H1 (cell line): ENCODE results near the gene RBP7. TPM values are rescaled to one million over a fixed set of nuclear protein-coding genes. Genes with fewer than 3 reads are reported as not detected.

Source experiments
- CHD1 ChIP-seq: IDR thresholded peaks from 2 replicates; pipeline ENCODE4 v1.6.1; 2012; ENCODE audit warnings: low read depth, low read length, improper control_type of control experiment
- CHD7 ChIP-seq: fragments of 300-600 bp; sonication (generic); IDR thresholded peaks from 2 replicates; pipeline ENCODE4 v1.7.1; 2012; ENCODE audit warnings: low read length, moderate library complexity, mild to moderate bottlenecking, inconsistent platforms; ENCODE audit not compliant: insufficient replicate concordance
- CTBP2 ChIP-seq: IDR thresholded peaks from 2 replicates; pipeline ENCODE4 v1.7.0; 2011; ENCODE audit warnings: borderline replicate concordance, mild to moderate bottlenecking, moderate library complexity, mixed read lengths, low read length; ENCODE audit not compliant: insufficient read depth, insufficient read length
- E2F6 ChIP-seq: IDR thresholded peaks from 2 replicates; pipeline ENCODE4 v1.6.1; 2012; ENCODE audit warnings: inconsistent platforms
- EGR1 ChIP-seq: IDR thresholded peaks from 2 replicates; pipeline ENCODE4 v1.6.1; 2011; ENCODE audit warnings: low read depth, low read length, borderline replicate concordance
- TBP ChIP-seq: IDR thresholded peaks from 2 replicates; pipeline ENCODE4 v1.6.1; 2011; ENCODE audit warnings: low read depth, low read length, improper control_type of control experiment
- TEAD4 ChIP-seq: IDR thresholded peaks from 2 replicates; pipeline ENCODE4 v1.6.1; 2012; ENCODE audit warnings: low read depth, low read length, inconsistent platforms, mixed read lengths
- polyA plus RNA-seq, 7 experiments: library from polyadenylated mRNA; depleted of rRNA in 3 of 7; stranded (reverse) in 5 of 7; unstranded in 2 of 7; fragments of >200 nt in 5 of 7; fragments of 200-250 nt in 2 of 7; gene quantifications; 1 replicate in 5 of 7; 2 replicates in 1 of 7; 4 replicates in 1 of 7; pipeline versions ENCODE4 v1.2.1 to v1.2.3, GENCODE V29; 2011 to 2013; ENCODE audit warnings: missing spikeins in 2 of 7, mixed read lengths in 2 of 7
- total RNA-seq: library from RNA; stranded (reverse); fragmentation: NEBNext Ultra II Directional; extraction: Animal tissue kit (Norgen Biotek cat#: 25700); gene quantifications from 2 replicates; pipeline ENCODE4 v1.2.1, GENCODE V29; 2021

The RBP7 gene
- total and polyA plus RNA-seq, 2 of the 8 experiments (the other 6 are each of a cell fraction or from before 2014, with no cell fraction given) = 5.7 to 7.2 TPM

- TF ChIP-seq CHD7 (no peak), TEAD4 (no peak), E2F6 (no peak), CTBP2 (no peak), TBP (no peak), EGR1 (no peak), CHD1 (no peak)
These were observed 39.3 kb upstream of the RBP7 start (continued) for GRCh38 chr1:9957726-9958125.
